HG03520 (cell line): Measurements from ENCODE around the gene ANKRD12.

Experiments
- ATAC-seq: cut with Tn5 transposase; IDR thresholded peaks from one replicate; pipeline ENCODE4 v1.9.1; 2021; ENCODE audit warnings: mild to moderate bottlenecking, moderate library complexity; ENCODE audit not compliant: unreplicated experiment

Gene ANKRD12

GRCh38 chr18:9181275-9181674, 44.7 kb downstream of the ANKRD12 start:
- ATAC-seq: no peak

- no peak for ATAC-seq
These were observed 46.3 kb downstream of the ANKRD12 start for GRCh38 chr18:9182852-9183399.

GRCh38 chr18:9184998-9185613, 48.5 kb downstream of the ANKRD12 start:
- ATAC-seq: no peak

- ATAC-seq: no peak
These were observed 52.0 kb downstream of the ANKRD12 start for GRCh38 chr18:9188359-9189231.

- no peak for ATAC-seq
These were observed 52.9 kb downstream of the ANKRD12 start for GRCh38 chr18:9189491-9189890.

- no peak for ATAC-seq
These were observed 55.2 kb downstream of the ANKRD12 start for GRCh38 chr18:9191658-9192256.

- no peak for ATAC-seq
These were observed 56.5 kb downstream of the ANKRD12 start for GRCh38 chr18:9193031-9193430.

- no peak for ATAC-seq
These were observed 60.0 kb downstream of the ANKRD12 start for GRCh38 chr18:9196568-9196967.

- no peak for ATAC-seq
These were observed 63.1 kb downstream of the ANKRD12 start for GRCh38 chr18:9199681-9200080.

- no peak for ATAC-seq
These were observed 64.6 kb downstream of the ANKRD12 start for GRCh38 chr18:9201224-9201623.

- ATAC-seq: no peak
These were observed 68.1 kb downstream of the ANKRD12 start for GRCh38 chr18:9204659-9205058.

- ATAC-seq: no peak
These were observed 69.8 kb downstream of the ANKRD12 start for GRCh38 chr18:9206421-9206820.

- ATAC-seq: no peak
These were observed 72.7 kb downstream of the ANKRD12 start for GRCh38 chr18:9209279-9209678.

GRCh38 chr18:9210966-9211365, 74.4 kb downstream of the ANKRD12 start:
- no peak for ATAC-seq

- ATAC-seq: no peak
These were observed 75.4 kb downstream of the ANKRD12 start for GRCh38 chr18:9211955-9212354.

GRCh38 chr18:9215221-9215933, 78.8 kb downstream of the ANKRD12 start:
- no peak for ATAC-seq

GRCh38 chr18:9216459-9216858, 79.9 kb downstream of the ANKRD12 start:
- ATAC-seq: no peak

GRCh38 chr18:9217743-9218451, 81.3 kb downstream of the ANKRD12 start:
- ATAC-seq: no peak

- ATAC-seq: no peak
These were observed 84.5 kb downstream of the ANKRD12 start for GRCh38 chr18:9221040-9221439.

GRCh38 chr18:9221661-9222060, 85.1 kb downstream of the ANKRD12 start:
- no peak for ATAC-seq
